Left ventricle myocardium inferior (tissue), 1 donor: ENCODE results near the gene COL11A2. TPM values are rescaled to one million over a fixed set of nuclear protein-coding genes. Genes with fewer than 3 reads are reported as not detected.

Experiments
- DNase-seq: peaks from one replicate; pipeline ENCODE4 v3.0.0-alpha.2; 2020
- H3K27ac ChIP-seq: fragments of 200-600 bp; replicated peaks from 2 replicates; pipeline ENCODE4 v1.8.0; 2021
- H3K27me3 ChIP-seq: fragments of 200-600 bp; 2 replicates; pipeline ENCODE4 v1.8.0; 2021; ENCODE audit warnings: low read depth
- H3K36me3 ChIP-seq: fragments of 200-600 bp; 2 replicates; pipeline ENCODE4 v1.8.0; 2021
- H3K4me1 ChIP-seq: fragments of 200-600 bp; 2 replicates; pipeline ENCODE4 v1.8.0; 2021
- H3K4me3 ChIP-seq: fragments of 200-600 bp; 2 replicates; pipeline ENCODE4 v1.8.0; 2021; ENCODE audit warnings: mild to moderate bottlenecking, moderate library complexity
- H3K9me3 ChIP-seq: fragments of 200-600 bp; replicated peaks from 2 replicates; pipeline ENCODE4 v1.8.0; 2021
- CTCF ChIP-seq: fragments of 200-600 bp; IDR thresholded peaks from 2 replicates; pipeline ENCODE4 v1.8.0; 2021; ENCODE audit warnings: antibody characterized with exemption, mild to moderate bottlenecking, borderline replicate concordance
- intact Hi-C: fragments of 100-400 bp; cut with micrococcal nuclease; formaldehyde crosslinking; loops from one replicate; pipeline ENCODE4 v1.11.0; 2022
- total RNA-seq: library from RNA; stranded (reverse); fragmentation: NEBNext Ultra II Directional; extraction: Animal tissue kit (Norgen Biotek cat#: 25700); gene quantifications from one replicate; pipeline ENCODE4 v1.2.1, GENCODE V29; 2021
- donor health status: DM: no; HTN: yes; CAD: no; lungs with severe emphysema.

The COL11A2 gene
- total RNA-seq, 1 donor from 2014 or later = 1.3 TPM

- intact Hi-C loops = no loop called here
- no peak for TF ChIP-seq CTCF
Measured at GRCh38 chr6:33136310-33136900, 55.9 kb downstream of the COL11A2 start.

DNA sequence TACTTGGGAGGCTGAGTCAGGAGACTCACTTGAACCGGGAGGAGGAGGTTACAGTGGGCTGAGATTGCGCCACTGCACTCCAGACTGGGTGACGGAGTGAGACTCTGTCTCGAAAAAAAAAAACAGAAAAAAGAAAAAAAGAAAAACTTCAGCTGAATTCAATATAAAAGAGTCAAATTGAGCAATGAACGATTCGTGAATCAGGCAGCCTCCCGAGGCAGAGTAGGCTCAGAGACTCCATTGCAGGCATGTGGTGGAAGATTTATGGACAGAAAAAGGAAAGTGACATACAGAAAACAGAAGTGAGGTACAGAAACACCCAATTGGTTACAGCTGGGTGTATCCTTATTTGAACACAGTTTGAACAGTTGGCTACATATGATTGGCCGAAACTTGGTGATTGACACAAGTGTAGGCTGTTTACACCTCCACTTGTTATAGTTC is 60.2 kb downstream of the COL11A2 start:
- no peak for TF ChIP-seq CTCF
- intact Hi-C loops = no loop called here
- Histone ChIP-seq H3K27me3 (peaks cover 46% of the 10 kb centered on the region), H3K4me1 (no peaks in the 10 kb centered on the region), H3K4me3 (no peak overlapping the region), H3K27ac (no peak overlapping the region), H3K36me3 (no peaks in the 10 kb centered on the region), H3K9me3 (no peaks in the 10 kb centered on the region)
- no peak for DNase-seq

More at GRCh38 chr6:33136310-33136900, 55.9 kb downstream of the COL11A2 start:
- H3K4me1 ChIP-seq = no peaks in the 10 kb centered on the region
- H3K27ac ChIP-seq = no peak overlapping the region
- H3K4me3 ChIP-seq = no peak overlapping the region
- no peaks in the 10 kb centered on the region for H3K9me3 ChIP-seq
- H3K27me3 ChIP-seq = peaks cover 57% of the 10 kb centered on the region
- no peak for DNase-seq
- H3K36me3 ChIP-seq = no peaks in the 10 kb centered on the region

- no peak for TF ChIP-seq CTCF
- intact Hi-C loops = no loop called here
- no peak overlapping the region for H3K4me3 ChIP-seq
- DNase-seq = no peak
- H3K4me1 ChIP-seq = no peaks in the 10 kb centered on the region
- peaks cover 13% of the 10 kb centered on the region for H3K9me3 ChIP-seq
- no peak overlapping the region for H3K27ac ChIP-seq
- H3K36me3 ChIP-seq = no peaks in the 10 kb centered on the region
- peaks cover 30% of the 10 kb centered on the region for H3K27me3 ChIP-seq
Measured at GRCh38 chr6:33128318-33128717, 63.9 kb downstream of the COL11A2 start.

DNA sequence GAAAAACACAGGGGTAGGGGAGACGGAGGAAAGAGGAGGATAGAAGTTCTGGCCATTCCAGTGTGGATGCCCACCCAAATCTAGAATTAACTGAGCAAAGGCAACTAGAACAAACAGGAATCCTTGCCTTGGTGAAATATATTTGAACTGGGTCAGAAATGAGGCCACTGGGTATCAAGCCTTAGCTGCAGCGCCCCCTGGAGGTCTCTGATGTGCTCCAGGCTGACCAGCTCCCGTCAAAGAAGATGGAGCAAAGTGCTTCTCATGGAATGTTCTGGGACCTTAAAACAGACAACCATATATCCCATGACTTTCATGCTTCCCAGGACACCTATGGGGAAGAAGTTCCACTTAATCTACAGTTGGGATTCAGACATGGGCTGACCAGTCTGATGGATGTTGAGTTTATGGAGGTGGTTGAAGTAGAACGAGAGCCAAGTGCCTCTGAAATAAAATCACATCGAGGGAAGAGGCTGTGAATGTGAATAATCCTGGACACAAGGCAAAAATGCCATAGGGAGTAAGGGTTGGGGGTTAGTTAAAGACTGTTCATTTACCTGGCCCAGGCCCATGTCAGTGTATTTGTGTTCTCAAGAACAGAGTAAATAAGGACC is 66.1 kb downstream of the COL11A2 start:
- Histone ChIP-seq H3K4me3 (no peak overlapping the region), H3K27me3 (peaks cover 24% of the 10 kb centered on the region), H3K36me3 (no peaks in the 10 kb centered on the region), H3K9me3 (peaks cover 14% of the 10 kb centered on the region), H3K27ac (no peak overlapping the region), H3K4me1 (no peaks in the 10 kb centered on the region)
- TF ChIP-seq CTCF = peak; percentile 77
- intact Hi-C loops = no loop called here
- DNase-seq = peak; percentile 73

GRCh38 chr6:33124947-33125346 is 67.3 kb downstream of the COL11A2 start:
- H3K27me3 ChIP-seq = peaks cover 19% of the 10 kb centered on the region
- no peak overlapping the region for H3K4me3 ChIP-seq
- intact Hi-C loops = loop anchor here (5.0 kb wide), 1 partner anchor 122 kb away; no protein-coding TSS in a partner anchor
- no peak for DNase-seq
- H3K27ac ChIP-seq = no peak overlapping the region
- TF ChIP-seq CTCF = no peak
- H3K9me3 ChIP-seq = peaks cover 14% of the 10 kb centered on the region
- H3K4me1 ChIP-seq = no peaks in the 10 kb centered on the region
- H3K36me3 ChIP-seq = no peaks in the 10 kb centered on the region
